OCI-LY7 (cell line): ENCODE measurements around the gene SPPL3. TPM values are rescaled to one million over a fixed set of nuclear protein-coding genes. Genes with fewer than 3 reads are reported as not detected.

ENCODE experiments used
- BruUV-seq: library from RNA; stranded (reverse); fragments of 400-500 nt; replicated peaks from 2 replicates; lab custom pipeline; 2021; lab: Mats Ljungman, UMichigan
- CTCF ChIA-PET: fragments of 300-600 bp; sonication (Branson Sonifier 250); formaldehyde crosslinking; loops from one replicate; lab custom pipeline; 2022; ENCODE audit warnings: antibody characterized with exemption; ENCODE audit not compliant: unreplicated experiment; lab: Charles Lee
- POLR2A ChIA-PET: fragments of 300-600 bp; sonication (Branson Sonifier 250); formaldehyde crosslinking; loops from one replicate; lab custom pipeline; 2022; ENCODE audit warnings: antibody characterized with exemption; lab: Charles Lee
- DNase-seq: peaks from one replicate; pipeline ENCODE4 v3.0.0-alpha.2; 2015; ENCODE audit warnings: low spot score
- H2AFZ ChIP-seq: fragments of 200-600 bp; sonication (generic), shearing (Covaris generic); 2 replicates; pipeline ENCODE4 v1.6.1; 2014; ENCODE audit warnings: mild to moderate bottlenecking, antibody characterized with exemption, low read length, moderate library complexity
- H3K27ac ChIP-seq: fragments of 200-600 bp; sonication (generic); 2 replicates; pipeline ENCODE4 v1.5.1; 2014; ENCODE audit warnings: mixed run types, low read depth, mild to moderate bottlenecking, moderate library complexity, low read length, inconsistent platforms; ENCODE audit not compliant: poor library complexity, severe bottlenecking
- H3K36me3 ChIP-seq: fragments of 200-600 bp; sonication (generic); 2 replicates; pipeline ENCODE4 v1.6.1; 2014; ENCODE audit warnings: mild to moderate bottlenecking, antibody characterized with exemption, low read length, moderate library complexity, mixed read lengths; ENCODE audit not compliant: insufficient read depth
- H3K4me1 ChIP-seq: fragments of 200-600 bp; sonication (generic); 2 replicates; pipeline ENCODE4 v1.5.1; 2014; ENCODE audit warnings: mild to moderate bottlenecking, low read length; ENCODE audit not compliant: insufficient read depth, poor library complexity, severe bottlenecking
- H3K4me2 ChIP-seq: fragments of 200-600 bp; sonication (generic); 2 replicates; pipeline ENCODE4 v1.6.1; 2014; ENCODE audit warnings: mild to moderate bottlenecking, low read length
- H3K4me3 ChIP-seq: fragments of 200-600 bp; sonication (generic); 2 replicates; pipeline ENCODE4 v1.5.1; 2014; ENCODE audit warnings: mild to moderate bottlenecking, low read depth, low read length; ENCODE audit not compliant: poor library complexity, severe bottlenecking
- H3K79me2 ChIP-seq: fragments of 200-600 bp; sonication (generic); 2 replicates; pipeline ENCODE4 v1.6.1; 2016; ENCODE audit warnings: low read depth, mild to moderate bottlenecking, low read length, moderate library complexity, mixed read lengths; ENCODE audit not compliant: insufficient read depth
- H3K9me2 ChIP-seq: fragments of 200-600 bp; sonication (generic); 2 replicates; pipeline ENCODE4 v1.6.1; 2016; ENCODE audit warnings: mild to moderate bottlenecking, low read length, mixed read lengths; ENCODE audit not compliant: insufficient read depth
- H3K9me3 ChIP-seq: fragments of 200-600 bp; sonication (generic); 2 replicates; pipeline ENCODE4 v1.6.1; 2014; ENCODE audit warnings: mild to moderate bottlenecking, mixed run types, low read length, mixed read lengths
- H4K20me1 ChIP-seq: fragments of 200-600 bp; sonication (generic); 2 replicates; pipeline ENCODE4 v1.6.1; 2014; ENCODE audit warnings: mild to moderate bottlenecking, antibody characterized with exemption, low read length, moderate library complexity, mixed read lengths; ENCODE audit not compliant: insufficient read depth
- CTCF ChIP-seq: fragments of 200-600 bp; sonication (generic); conservative IDR thresholded peaks from 2 replicates; pipeline ENCODE4 v1.5.1; 2014; ENCODE audit warnings: mild to moderate bottlenecking, antibody characterized with exemption, low read length, moderate library complexity, mixed read lengths
- EZH2phosphoT487 ChIP-seq: fragments of 200-600 bp; sonication (generic); IDR thresholded peaks from 2 replicates; pipeline ENCODE4 v1.6.1; 2018; ENCODE audit warnings: low read depth, borderline replicate concordance, mild to moderate bottlenecking, mixed run types, antibody characterized with exemption, low read length, moderate library complexity, mixed read lengths
- intact Hi-C: fragments of 100-400 bp; cut with micrococcal nuclease; formaldehyde crosslinking; loops from one replicate; pipeline ENCODE4 v1.10.0; 2022; ENCODE audit not compliant: unreplicated experiment
- total RNA-seq, 2 experiments: library from RNA; depleted of rRNA in 1 of 2; stranded (reverse); fragments of >200 nt in 1 of 2; shearing (Covaris generic) in 1 of 2; gene quantifications; 2 replicates each; pipeline ENCODE4 v1.2.3, GENCODE V29; 2014 to 2022

The SPPL3 gene
- total RNA-seq, 2 experiments from 2014 or later = 8.6 to 36.6 TPM

- H3K79me2 ChIP-seq = peaks cover 45% of the 10 kb centered on the region
- H3K9me3 ChIP-seq = no peaks in the 10 kb centered on the region
- no peak overlapping the region for H3K4me3 ChIP-seq
- no peak for TF ChIP-seq EZH2phosphoT487
- no peak for TF ChIP-seq CTCF
- H3K4me1 ChIP-seq = peaks cover 3% of the 10 kb centered on the region
- H3K9me2 ChIP-seq = no peaks in the 10 kb centered on the region
- no peak for DNase-seq
- no peak overlapping the region for H3K4me2 ChIP-seq
- CTCF ChIA-PET = no interaction called here
- no TSS peak for BruUV-seq
- no peak overlapping the region for H2AFZ ChIP-seq
- POLR2A ChIA-PET = interaction anchor here (0.7 to 1.8 kb wide), 3 partner anchors 17 to 219 kb away, joined by 4 to 9 read pairs (median 5); no protein-coding TSS in a partner anchor
- intact Hi-C loops = no loop called here
- H4K20me1 ChIP-seq = peaks cover 6% of the 10 kb centered on the region; the same call in 1 of the 2 replicates
- no peak overlapping the region for H3K27ac ChIP-seq
- peaks cover 21% of the 10 kb centered on the region; the same call in 1 of the 2 replicates for H3K36me3 ChIP-seq
These were observed 11.9 kb downstream of the SPPL3 start for GRCh38 chr12:120892265-120892664.

- Histone ChIP-seq H3K4me3 (no peak overlapping the region), H4K20me1 (peaks cover 6% of the 10 kb centered on the region; the same call in 1 of the 2 replicates), H3K9me2 (no peaks in the 10 kb centered on the region), H3K4me2 (no peak overlapping the region), H3K27ac (no peak overlapping the region), H2AFZ (no peak overlapping the region), H3K36me3 (peaks cover 18% of the 10 kb centered on the region; the same call in 1 of the 2 replicates), H3K4me1 (peaks cover 16% of the 10 kb centered on the region), H3K9me3 (no peaks in the 10 kb centered on the region), H3K79me2 (peaks cover 45% of the 10 kb centered on the region)
- no peak for TF ChIP-seq CTCF
- no peak for TF ChIP-seq EZH2phosphoT487
- intact Hi-C loops = no loop called here
- DNase-seq = no peak
- no TSS peak for BruUV-seq
- CTCF ChIA-PET = no interaction called here
- POLR2A ChIA-PET = interaction anchor here (0.6 to 1.9 kb wide), 9 partner anchors 12 to 482 kb away, joined by 3 to 9 read pairs (median 5); no protein-coding TSS in a partner anchor
These were observed 13.2 kb downstream of the SPPL3 start for GRCh38 chr12:120890963-120891362.

GRCh38 chr12:120887253-120888043 lies 16.7 kb downstream of the SPPL3 start:
- no peak for DNase-seq
- 0 out of 2 replicates have a peak, but pooled peaks cover 10% of the 10 kb centered on the region for H3K36me3 ChIP-seq
- no peak overlapping the region for H2AFZ ChIP-seq
- no TSS peak for BruUV-seq
- intact Hi-C loops = no loop called here
- no peaks in the 10 kb centered on the region for H3K9me2 ChIP-seq
- no peak overlapping the region for H3K4me2 ChIP-seq
- H3K27ac ChIP-seq = no peak overlapping the region
- H4K20me1 ChIP-seq = peaks cover 17% of the 10 kb centered on the region; the same call in 1 of the 2 replicates
- POLR2A ChIA-PET = interaction anchor here (0.9 to 1.0 kb wide), 2 partner anchors 8 to 10 kb away, joined by 4 to 6 read pairs; no protein-coding TSS in a partner anchor
- peaks cover 24% of the 10 kb centered on the region for H3K4me1 ChIP-seq
- peaks cover 70% of the 10 kb centered on the region for H3K79me2 ChIP-seq
- TF ChIP-seq EZH2phosphoT487 (no peak), CTCF (no peak)
- H3K9me3 ChIP-seq = no peaks in the 10 kb centered on the region
- CTCF ChIA-PET = no interaction called here
- no peak overlapping the region for H3K4me3 ChIP-seq
